OCI-LY1 (cell line): ENCODE data around the gene C9orf50.

Source experiments
- EZH2 ChIP-seq: fragments of 200-600 bp; sonication (generic), shearing (Covaris generic); IDR thresholded peaks from 2 replicates; pipeline ENCODE4 v1.8.0; 2017; ENCODE audit warnings: borderline replicate concordance, mixed run types, mild to moderate bottlenecking, antibody characterized with exemption, low read length, moderate library complexity, mixed read lengths
- TF ChIP-seq, protein P1 (sequence below): fragments of 200-600 bp; sonication (generic), shearing (Covaris generic); IDR thresholded peaks from 2 replicates; pipeline ENCODE4 v1.5.1; 2017; ENCODE audit warnings: mild to moderate bottlenecking, antibody characterized with exemption, low read length, moderate library complexity, mixed read lengths

DNA sequence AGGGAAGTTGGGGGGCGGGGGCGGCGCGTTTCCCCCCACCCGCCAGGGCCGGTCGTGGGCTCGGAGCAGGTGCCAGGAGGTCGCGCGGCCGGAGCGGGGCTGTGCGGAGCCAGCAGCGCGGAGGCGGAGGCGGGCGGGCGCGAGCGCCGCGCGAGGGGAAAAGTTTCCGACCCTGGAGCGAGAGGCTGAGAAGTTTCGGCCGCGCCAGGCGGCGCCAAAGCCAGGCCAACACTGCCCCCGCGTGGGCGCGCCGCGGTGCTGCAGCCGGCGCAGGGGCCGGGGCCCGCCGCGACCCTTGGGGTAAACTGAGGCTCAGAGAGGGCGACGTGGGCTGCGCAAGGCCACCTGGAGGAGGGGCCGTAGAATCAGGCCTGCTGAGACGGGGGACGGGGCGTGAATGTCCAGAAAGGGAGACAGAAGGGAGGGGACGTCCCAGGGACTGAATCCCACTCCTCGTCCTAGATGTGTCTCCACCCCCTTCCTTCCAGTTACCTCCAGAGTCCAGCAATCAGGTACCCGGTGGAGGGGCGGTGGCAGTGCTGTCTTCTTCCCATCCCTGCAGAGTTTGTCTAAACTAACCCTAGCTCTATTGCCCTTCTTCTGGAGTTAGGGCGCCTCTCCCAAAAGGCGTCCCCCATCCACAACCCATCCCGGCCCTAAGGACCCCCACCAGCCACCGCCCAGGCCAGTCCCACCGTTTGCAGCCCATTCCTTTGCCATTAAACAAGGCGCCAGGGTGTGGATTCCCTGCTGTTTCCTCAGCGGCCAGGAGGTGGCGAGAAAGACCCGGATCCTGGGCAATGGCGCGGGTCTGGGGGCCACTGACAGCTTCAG, 10.2 kb downstream of the C9orf50 start:
- TF ChIP-seq, protein P1, sequence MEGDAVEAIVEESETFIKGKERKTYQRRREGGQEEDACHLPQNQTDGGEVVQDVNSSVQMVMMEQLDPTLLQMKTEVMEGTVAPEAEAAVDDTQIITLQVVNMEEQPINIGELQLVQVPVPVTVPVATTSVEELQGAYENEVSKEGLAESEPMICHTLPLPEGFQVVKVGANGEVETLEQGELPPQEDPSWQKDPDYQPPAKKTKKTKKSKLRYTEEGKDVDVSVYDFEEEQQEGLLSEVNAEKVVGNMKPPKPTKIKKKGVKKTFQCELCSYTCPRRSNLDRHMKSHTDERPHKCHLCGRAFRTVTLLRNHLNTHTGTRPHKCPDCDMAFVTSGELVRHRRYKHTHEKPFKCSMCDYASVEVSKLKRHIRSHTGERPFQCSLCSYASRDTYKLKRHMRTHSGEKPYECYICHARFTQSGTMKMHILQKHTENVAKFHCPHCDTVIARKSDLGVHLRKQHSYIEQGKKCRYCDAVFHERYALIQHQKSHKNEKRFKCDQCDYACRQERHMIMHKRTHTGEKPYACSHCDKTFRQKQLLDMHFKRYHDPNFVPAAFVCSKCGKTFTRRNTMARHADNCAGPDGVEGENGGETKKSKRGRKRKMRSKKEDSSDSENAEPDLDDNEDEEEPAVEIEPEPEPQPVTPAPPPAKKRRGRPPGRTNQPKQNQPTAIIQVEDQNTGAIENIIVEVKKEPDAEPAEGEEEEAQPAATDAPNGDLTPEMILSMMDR = peak; percentile 66
- no peak for TF ChIP-seq EZH2
